Measurements from ENCODE around the gene SRCAP.

Gene SRCAP

GRCh38 chr16:30758988-30759491, 60.1 kb downstream of the SRCAP start:
- DNase-seq (ENCODE audit: low spot score) = no peak

GRCh38 chr16:30760001-30760559, 61.1 kb downstream of the SRCAP start:
- no peak for DNase-seq (ENCODE audit: low spot score)

- no peak for DNase-seq (ENCODE audit: low spot score)
Observed at GRCh38 chr16:30760577-30761426, 61.8 kb downstream of the SRCAP start.

GRCh38 chr16:30761427-30761927, 62.5 kb downstream of the SRCAP start:
- no peak for DNase-seq (ENCODE audit: low spot score)

- DNase-seq (ENCODE audit: low spot score) = peak; percentile 98
Observed at GRCh38 chr16:30761928-30762902, 63.2 kb downstream of the SRCAP start, which contains the start of the genes CFAP119 and RNF40. CFAP119 (minus strand) TSS chr16:30762062; CDS start chr16:30761748, 314 bp downstream. RNF40 (plus strand) TSS chr16:30762322; CDS start chr16:30762546, 224 bp downstream.

GRCh38 chr16:30762991-30763725, 64.2 kb downstream of the SRCAP start:
- DNase-seq (ENCODE audit: low spot score) = no peak

- no peak for DNase-seq (ENCODE audit: low spot score)
Observed at GRCh38 chr16:30764086-30764485, 65.1 kb downstream of the SRCAP start.

- DNase-seq (ENCODE audit: low spot score) = no peak
Observed at GRCh38 chr16:30764816-30765465, 66.0 kb downstream of the SRCAP start.

- DNase-seq (ENCODE audit: low spot score) = no peak
Observed at GRCh38 chr16:30766206-30766932, 67.4 kb downstream of the SRCAP start.

- DNase-seq (ENCODE audit: low spot score) = no peak
Observed at GRCh38 chr16:30766933-30767284, 67.9 kb downstream of the SRCAP start.

- DNase-seq (ENCODE audit: low spot score) = no peak
Observed at GRCh38 chr16:30767767-30768465, 68.9 kb downstream of the SRCAP start.

- no peak for DNase-seq (ENCODE audit: low spot score)
Observed at GRCh38 chr16:30768583-30769181, 69.7 kb downstream of the SRCAP start.

GRCh38 chr16:30769379-30770089, 70.6 kb downstream of the SRCAP start:
- no peak for DNase-seq (ENCODE audit: low spot score)

GRCh38 chr16:30771726-30772125, 72.8 kb downstream of the SRCAP start:
- no peak for DNase-seq (ENCODE audit: low spot score)

GRCh38 chr16:30773826-30774225, 74.9 kb downstream of the SRCAP start:
- DNase-seq (ENCODE audit: low spot score) = no peak

GRCh38 chr16:30774367-30775130, 75.6 kb downstream of the SRCAP start:
- DNase-seq (ENCODE audit: low spot score) = no peak

GRCh38 chr16:30775131-30775391, 76.1 kb downstream of the SRCAP start:
- DNase-seq (ENCODE audit: low spot score) = no peak

Data from HuH-7.5 (cell line).